GM18858 (cell line): ENCODE results near the gene OR6M1.

Experiments
- ATAC-seq: cut with Tn5 transposase; IDR thresholded peaks from one replicate; pipeline ENCODE4 v1.9.1; 2021; ENCODE audit not compliant: unreplicated experiment

OR6M1 gene

GRCh38 chr11:123806249-123806648 lies at the start of gene OR6M1:
OR6M1 (minus strand) TSS chr11:123806349; CDS start chr11:123806349, 0 bp downstream.
- no peak for ATAC-seq

- ATAC-seq = no peak
Observed at GRCh38 chr11:123853038-123853437, 46.9 kb upstream of the OR6M1 start.

DNA sequence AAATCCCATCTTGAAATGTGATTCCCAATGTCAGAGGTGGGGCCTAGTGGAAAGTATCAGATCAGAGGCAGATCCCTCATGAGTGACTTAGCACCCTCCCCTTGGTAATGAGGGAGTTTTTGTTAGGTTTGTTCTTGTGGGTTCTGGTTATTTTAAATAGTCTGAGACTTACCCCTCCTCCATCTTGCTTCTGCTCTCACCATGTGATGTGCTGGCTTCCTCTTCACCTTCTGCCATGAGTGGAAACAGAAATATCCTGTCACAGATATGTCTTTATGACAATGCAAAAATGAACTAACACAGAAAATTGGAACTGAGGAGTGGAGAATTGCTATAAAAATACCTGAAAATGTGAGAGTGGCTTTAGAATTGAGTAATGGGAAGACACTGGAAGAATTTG lies 46.2 kb upstream of the OR6M1 start:
- no peak for ATAC-seq

DNA sequence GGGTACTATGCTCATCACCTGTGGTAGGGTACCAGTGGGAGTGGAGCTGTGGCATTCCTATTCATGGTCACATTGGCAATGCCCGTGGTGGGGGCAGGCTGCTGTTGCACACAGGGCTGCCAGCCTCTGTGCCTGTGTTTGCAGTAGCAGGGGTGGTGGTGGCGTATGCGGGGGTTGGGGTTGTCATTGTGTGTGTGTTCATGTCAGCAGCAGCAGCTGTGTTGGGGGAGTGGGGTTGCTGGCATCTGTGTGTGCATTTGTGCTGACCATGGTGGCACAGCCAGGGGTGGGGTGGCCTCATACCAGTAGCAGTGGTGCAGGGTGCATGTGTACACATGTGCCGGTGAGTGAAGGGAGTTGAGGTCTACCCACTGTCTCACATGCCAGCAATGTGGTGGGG lies 45.0 kb upstream of the OR6M1 start:
- no peak for ATAC-seq

- ATAC-seq = no peak
Observed at GRCh38 chr11:123841174-123841573, 35.0 kb upstream of the OR6M1 start.

DNA sequence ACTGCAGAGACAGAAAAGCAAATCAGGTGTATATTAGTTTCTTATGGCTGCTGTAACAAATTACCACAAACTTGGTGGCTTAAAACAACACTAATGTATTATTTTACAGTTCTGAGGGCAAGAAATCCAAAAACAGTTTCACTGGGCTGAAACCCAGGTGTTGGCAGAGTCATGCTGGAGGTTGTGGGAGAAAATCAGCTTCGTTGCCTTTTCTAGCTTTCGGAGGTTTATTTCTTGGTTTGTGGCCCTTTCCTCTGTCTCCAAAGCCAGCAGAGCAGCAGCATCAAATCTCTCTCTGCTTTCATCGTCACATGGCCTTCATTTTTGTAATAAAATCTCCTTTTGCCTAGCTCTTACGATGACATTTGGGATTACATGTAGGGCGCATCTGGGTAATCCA lies 33.0 kb upstream of the OR6M1 start:
- ATAC-seq = no peak

GRCh38 chr11:123838659-123839058 lies 32.5 kb upstream of the OR6M1 start:
- ATAC-seq = no peak

DNA sequence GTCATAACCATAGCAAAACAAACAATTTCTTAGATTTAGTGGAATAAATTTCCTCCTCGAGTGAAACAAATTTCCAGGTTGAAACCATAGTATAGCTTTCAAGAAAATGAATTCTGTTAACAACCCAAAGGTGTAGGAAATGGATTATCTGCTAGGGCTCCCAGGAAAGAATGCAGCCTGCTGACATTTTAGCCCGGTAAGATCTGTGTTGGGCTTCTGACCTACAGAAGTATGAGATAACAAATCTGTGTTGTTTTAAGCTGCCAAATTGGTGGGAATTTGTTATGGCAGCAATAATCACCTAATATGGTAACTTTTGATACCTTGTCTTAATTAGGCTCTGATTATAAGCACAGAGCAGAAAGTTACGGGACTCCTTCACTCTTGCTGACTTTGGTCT lies 32.0 kb upstream of the OR6M1 start:
- no peak for ATAC-seq

DNA sequence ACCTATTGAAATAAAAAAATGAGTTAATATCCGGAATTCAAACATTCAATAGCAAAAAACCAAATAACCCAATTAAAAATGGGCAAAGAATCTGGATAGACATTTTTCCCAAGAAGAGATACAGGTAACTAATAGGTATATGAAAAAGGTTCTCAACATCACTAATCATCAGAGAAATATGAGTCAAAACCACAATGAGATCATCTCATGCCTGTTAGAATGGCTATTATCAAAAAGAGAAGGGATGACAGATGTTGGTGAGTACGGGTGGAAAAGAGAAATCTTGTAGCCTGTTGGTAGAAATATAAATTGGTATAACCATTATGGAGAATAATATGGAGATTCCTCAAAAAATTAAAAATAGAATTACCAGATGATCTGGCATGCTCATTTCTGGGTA lies 26.9 kb upstream of the OR6M1 start:
- ATAC-seq = no peak

DNA sequence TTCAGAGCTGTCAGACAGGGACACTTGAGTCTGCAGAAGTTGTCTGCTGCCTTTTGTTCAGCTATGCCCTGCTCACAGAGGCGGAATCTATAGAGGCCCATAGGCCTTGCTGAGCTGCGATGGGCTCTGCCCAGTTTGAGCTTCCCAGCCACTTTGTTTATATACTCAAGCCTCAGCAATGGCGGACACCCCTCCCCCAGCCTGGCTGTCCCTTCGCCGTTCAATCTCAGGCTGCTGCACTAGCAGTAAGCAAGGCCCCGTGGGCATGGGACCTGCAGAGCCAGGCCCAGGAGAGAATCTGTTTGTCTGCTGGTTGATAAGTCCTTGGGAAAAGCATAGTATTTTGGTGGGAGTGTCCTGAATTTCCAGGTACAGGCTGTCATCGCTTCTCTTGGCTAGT lies 23.6 kb upstream of the OR6M1 start:
- ATAC-seq = no peak

DNA sequence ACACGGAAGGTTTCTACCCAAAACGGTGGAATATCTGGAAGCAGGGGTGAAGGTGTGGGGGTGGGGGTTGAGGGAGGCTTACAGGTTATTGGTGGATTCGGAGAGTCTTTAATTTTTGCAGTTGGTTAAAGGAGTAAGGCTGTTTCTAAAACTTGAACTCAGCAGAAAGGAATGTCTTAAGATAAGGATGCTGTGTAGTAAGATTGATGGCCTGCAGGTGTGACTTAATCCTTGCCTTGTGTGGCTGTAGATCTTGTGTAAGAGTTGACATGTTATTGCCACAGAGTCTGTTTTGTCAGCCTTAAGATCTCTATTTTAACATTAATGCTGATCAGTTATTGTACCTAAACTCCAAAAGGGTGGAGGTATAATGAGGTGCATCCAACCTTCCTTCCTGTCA lies 16.4 kb upstream of the OR6M1 start:
- no peak for ATAC-seq

- no peak for ATAC-seq
Observed at GRCh38 chr11:123822032-123822431, 15.9 kb upstream of the OR6M1 start.

GRCh38 chr11:123815122-123815521 lies 9.0 kb upstream of the OR6M1 start:
- ATAC-seq = no peak

DNA sequence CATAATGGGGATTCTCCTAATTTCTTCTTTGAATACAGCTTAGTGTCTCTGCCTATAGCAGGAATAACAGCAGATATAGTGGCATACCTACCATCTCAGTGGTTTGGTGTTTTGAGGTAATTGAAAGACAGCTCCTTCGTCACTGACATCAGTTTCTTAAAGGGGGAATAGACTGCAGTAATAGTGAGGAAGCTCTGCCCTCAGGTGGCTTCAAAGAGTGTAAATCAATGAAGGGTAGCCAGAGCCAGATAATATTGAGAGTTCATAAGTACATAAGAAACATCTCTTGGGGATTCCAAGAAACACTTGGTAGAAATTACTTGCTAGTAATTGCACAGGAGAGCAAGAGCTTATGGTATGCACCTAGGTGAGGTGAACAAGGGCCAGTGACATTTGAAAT lies 4.4 kb downstream of the OR6M1 start:
- ATAC-seq = no peak

- ATAC-seq = no peak
Observed at GRCh38 chr11:123800036-123800435, 6.1 kb downstream of the OR6M1 start.

DNA sequence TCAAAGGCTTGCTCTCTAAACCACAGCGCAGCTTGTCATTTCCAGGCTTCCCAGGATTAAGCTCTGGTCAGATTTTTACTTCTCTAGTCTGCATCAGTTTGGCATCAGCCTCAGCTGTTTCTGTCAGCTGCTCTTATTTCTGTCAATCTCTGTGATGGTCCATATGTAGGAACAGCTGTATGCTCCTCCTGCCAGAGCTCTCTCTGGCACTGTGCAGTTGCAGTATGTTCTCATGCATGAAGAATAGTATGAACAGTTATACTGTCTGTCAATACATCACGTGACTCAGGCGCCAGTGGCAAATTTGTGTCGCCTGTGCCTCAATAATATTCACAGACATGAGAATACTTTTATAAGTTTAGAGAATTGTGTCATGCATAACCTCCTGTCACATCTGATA lies 6.7 kb downstream of the OR6M1 start:
- no peak for ATAC-seq

DNA sequence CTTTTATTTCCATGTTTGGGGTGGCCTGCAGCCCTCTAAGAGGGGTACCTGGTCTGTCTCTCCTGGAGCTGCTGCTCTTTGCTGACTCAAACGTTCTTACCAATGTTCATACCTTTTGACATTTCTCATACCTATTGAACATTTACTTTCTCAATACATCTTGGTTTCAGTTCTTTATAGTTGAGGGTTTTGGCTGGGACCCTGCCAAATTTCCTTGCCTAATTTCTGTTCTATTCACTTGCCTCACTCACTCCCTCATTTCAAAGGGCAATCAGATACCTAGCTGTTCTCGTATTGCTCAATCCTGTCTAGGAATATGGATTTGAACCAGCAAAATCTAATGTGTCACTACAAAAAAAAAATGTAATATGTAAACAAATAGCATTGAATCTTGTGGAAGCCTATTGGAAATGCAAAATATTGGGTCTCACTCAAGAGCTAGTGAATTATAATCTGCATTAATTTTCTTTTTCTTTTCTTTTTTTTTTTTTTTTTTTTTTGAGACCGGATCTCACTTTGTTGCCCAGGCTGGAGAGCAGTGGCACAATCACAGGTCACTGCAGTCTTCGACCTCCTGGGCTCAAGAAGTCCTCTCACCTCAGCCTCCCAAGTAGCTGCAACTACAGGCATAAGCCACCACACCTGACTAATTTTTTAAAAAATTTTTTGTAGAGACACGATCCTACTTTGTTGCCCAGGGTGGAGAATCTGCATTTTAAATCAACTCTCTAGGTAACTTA lies 7.5 kb downstream of the OR6M1 start:
- ATAC-seq = no peak

DNA sequence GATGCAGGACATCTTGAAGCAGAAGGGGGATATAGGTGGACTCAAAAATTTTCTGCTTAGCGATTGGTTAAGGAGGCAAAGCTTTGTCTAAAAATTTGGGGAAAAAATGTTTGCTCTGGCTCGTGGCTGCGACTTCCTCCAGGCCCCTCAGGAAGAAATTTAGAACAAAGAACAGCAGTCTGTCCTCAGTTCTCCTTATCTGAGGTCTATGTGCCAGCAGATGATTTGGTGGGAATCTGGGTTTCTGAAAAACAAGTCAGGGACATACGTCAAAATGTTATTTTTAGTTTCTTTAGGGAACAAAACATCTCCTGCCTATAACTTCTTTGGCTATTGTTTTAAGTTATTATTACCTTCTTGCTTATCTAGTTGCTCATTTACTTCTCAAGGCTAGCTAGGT lies 8.1 kb downstream of the OR6M1 start:
- no peak for ATAC-seq

GRCh38 chr11:123797541-123797940 lies 8.6 kb downstream of the OR6M1 start:
- ATAC-seq = no peak

- no peak for ATAC-seq
Observed at GRCh38 chr11:123797114-123797513, 9.0 kb downstream of the OR6M1 start.

GRCh38 chr11:123796226-123796625 lies 9.9 kb downstream of the OR6M1 start:
- no peak for ATAC-seq

GRCh38 chr11:123783536-123783935 lies 22.6 kb downstream of the OR6M1 start:
- ATAC-seq = no peak

- ATAC-seq = no peak
Observed at GRCh38 chr11:123778511-123778910, 27.6 kb downstream of the OR6M1 start.
